ENCODE results near the gene TICRR. TPM values are rescaled to one million over a fixed set of nuclear protein-coding genes. Genes with fewer than 3 reads are reported as not detected.

The TICRR gene
- total RNA-seq, 1 donor, result 0.72 TPM

GRCh38 chr15:89530976-89531375 lies 44.3 kb upstream of the TICRR start:
- Histone ChIP-seq H2AFZ (ENCODE audit: low read length) (no peak overlapping the region), H3K4me1 (ENCODE audit: insufficient read depth, low read length) (no peaks in the 10 kb centered on the region), H3K9me3 (ENCODE audit: low read depth, low read length) (no peaks in the 10 kb centered on the region), H3K4me2 (ENCODE audit: insufficient read depth, low read length) (no peak overlapping the region), H3K36me3 (ENCODE audit: insufficient read depth, low read length) (no peaks in the 10 kb centered on the region), H3K4me3 (ENCODE audit: insufficient read depth, low read length) (no peak overlapping the region), H3K27me3 (ENCODE audit: insufficient read depth, low read length) (peaks cover 10% of the 10 kb centered on the region), H4K20me1 (ENCODE audit: insufficient read depth, low read length) (no peaks in the 10 kb centered on the region), H3K27ac (ENCODE audit: low read depth, low read length) (no peak overlapping the region), H3K79me2 (ENCODE audit: insufficient read depth, low read length) (no peaks in the 10 kb centered on the region)
- no peak for DNase-seq (ENCODE audit: insufficient read length, low spot score, missing footprints)
- TF ChIP-seq, protein P1, sequence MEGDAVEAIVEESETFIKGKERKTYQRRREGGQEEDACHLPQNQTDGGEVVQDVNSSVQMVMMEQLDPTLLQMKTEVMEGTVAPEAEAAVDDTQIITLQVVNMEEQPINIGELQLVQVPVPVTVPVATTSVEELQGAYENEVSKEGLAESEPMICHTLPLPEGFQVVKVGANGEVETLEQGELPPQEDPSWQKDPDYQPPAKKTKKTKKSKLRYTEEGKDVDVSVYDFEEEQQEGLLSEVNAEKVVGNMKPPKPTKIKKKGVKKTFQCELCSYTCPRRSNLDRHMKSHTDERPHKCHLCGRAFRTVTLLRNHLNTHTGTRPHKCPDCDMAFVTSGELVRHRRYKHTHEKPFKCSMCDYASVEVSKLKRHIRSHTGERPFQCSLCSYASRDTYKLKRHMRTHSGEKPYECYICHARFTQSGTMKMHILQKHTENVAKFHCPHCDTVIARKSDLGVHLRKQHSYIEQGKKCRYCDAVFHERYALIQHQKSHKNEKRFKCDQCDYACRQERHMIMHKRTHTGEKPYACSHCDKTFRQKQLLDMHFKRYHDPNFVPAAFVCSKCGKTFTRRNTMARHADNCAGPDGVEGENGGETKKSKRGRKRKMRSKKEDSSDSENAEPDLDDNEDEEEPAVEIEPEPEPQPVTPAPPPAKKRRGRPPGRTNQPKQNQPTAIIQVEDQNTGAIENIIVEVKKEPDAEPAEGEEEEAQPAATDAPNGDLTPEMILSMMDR (IDR thresholded peaks at IDR 0.05; ENCODE audit: extremely low read depth, low read depth, low read length), result no peak

DNA sequence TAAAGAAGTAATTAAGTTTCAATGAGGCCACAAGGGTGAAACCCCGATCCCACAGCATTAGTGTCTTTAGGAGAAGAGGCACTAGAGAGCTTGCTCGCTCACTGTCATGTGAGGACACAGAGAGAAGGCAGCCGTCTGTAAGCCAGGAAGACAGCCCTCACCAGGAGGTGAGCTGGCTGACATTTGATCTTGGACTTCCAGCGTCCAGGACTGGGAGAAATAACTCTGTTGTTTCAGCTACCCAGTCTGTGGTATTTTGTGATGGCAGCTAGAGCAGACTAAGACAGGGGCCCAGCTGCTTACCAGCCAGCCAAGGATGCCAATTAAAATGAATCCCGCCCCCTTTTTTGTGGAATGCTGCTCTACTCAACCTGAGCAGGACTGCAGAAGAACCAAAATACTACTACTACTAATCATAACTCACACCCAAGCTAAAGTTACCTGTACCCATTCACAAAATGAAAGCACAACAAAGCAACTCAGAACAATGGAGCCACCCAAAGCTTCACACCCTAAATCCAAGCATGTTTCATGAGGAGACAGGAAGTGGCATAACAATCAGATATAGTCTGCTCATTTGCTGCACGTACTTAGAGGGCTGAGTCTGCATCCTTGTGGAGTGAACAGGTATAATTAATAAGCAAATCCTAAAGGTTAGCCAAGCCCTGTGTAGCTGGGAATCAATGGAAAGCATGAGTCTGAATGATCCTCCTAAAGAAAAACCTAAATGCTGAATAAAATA lies 43.3 kb upstream of the TICRR start:
- no peak overlapping the region for H2AFZ ChIP-seq (ENCODE audit: low read length)
- no peak for DNase-seq (ENCODE audit: insufficient read length, low spot score, missing footprints)
- TF ChIP-seq, protein P1 (IDR thresholded peaks at IDR 0.05; ENCODE audit: extremely low read depth, low read depth, low read length), result no peak

DNA sequence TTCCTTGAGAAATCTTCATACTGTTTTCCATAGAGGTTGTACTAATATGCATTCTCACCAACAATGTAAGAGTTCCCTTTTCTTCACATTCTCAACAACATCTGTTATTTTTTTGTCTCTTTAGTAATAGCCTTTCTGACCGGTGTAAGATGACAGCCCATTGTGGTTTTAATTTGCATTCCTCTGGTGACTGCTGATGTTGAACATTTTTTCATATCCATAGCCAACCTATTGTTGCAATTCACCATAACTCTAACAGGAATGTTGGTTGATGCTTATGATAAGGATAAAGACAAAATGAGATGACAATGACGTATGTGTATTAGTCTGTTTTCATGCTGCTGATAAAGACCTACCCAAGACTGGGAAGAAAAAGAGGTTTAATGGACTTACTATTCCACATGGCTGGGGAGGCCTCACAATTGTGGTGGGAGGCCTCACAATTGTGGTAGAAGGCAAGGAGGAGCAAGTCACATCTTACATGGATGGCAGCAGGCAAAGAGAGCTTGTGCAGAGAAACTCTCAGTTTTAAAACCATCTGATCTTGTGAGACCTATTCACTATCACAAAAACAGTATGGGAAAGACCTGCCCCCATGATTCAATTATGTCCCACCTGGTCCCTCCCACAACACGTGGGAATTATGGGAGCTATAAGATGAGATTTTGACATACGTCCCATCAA lies 41.3 kb upstream of the TICRR start:
- no peak for DNase-seq (ENCODE audit: insufficient read length, low spot score, missing footprints)
- no peak overlapping the region for H3K27ac ChIP-seq (ENCODE audit: low read depth, low read length)

More for the DNA sequence above, 43.3 kb upstream of the TICRR start:
- Histone ChIP-seq H3K27ac (ENCODE audit: low read depth, low read length) (no peak overlapping the region), H3K79me2 (ENCODE audit: insufficient read depth, low read length) (no peaks in the 10 kb centered on the region), H3K27me3 (ENCODE audit: insufficient read depth, low read length) (peaks cover 10% of the 10 kb centered on the region), H3K9me3 (ENCODE audit: low read depth, low read length) (no peaks in the 10 kb centered on the region), H4K20me1 (ENCODE audit: insufficient read depth, low read length) (no peaks in the 10 kb centered on the region), H3K4me2 (ENCODE audit: insufficient read depth, low read length) (no peak overlapping the region), H3K4me1 (ENCODE audit: insufficient read depth, low read length) (no peaks in the 10 kb centered on the region), H3K36me3 (ENCODE audit: insufficient read depth, low read length) (no peaks in the 10 kb centered on the region), H3K4me3 (ENCODE audit: insufficient read depth, low read length) (no peak overlapping the region)

GRCh38 chr15:89539027-89539426 lies 36.2 kb upstream of the TICRR start:
- Histone ChIP-seq H3K4me3 (ENCODE audit: insufficient read depth, low read length) (no peak overlapping the region), H4K20me1 (ENCODE audit: insufficient read depth, low read length) (no peaks in the 10 kb centered on the region), H3K27me3 (ENCODE audit: insufficient read depth, low read length) (peaks cover 17% of the 10 kb centered on the region), H2AFZ (ENCODE audit: low read length) (no peak overlapping the region), H3K36me3 (ENCODE audit: insufficient read depth, low read length) (no peaks in the 10 kb centered on the region), H3K4me1 (ENCODE audit: insufficient read depth, low read length) (no peaks in the 10 kb centered on the region), H3K9me3 (ENCODE audit: low read depth, low read length) (no peaks in the 10 kb centered on the region), H3K4me2 (ENCODE audit: insufficient read depth, low read length) (no peak overlapping the region), H3K79me2 (ENCODE audit: insufficient read depth, low read length) (no peaks in the 10 kb centered on the region), H3K27ac (ENCODE audit: low read depth, low read length) (no peak overlapping the region)
- TF ChIP-seq, protein P1 (IDR thresholded peaks at IDR 0.05; ENCODE audit: extremely low read depth, low read depth, low read length), result no peak
- no peak for DNase-seq (ENCODE audit: insufficient read length, low spot score, missing footprints)

More for the DNA sequence above, 41.3 kb upstream of the TICRR start:
- Histone ChIP-seq H3K4me2 (ENCODE audit: insufficient read depth, low read length) (no peak overlapping the region), H3K79me2 (ENCODE audit: insufficient read depth, low read length) (no peaks in the 10 kb centered on the region), H3K36me3 (ENCODE audit: insufficient read depth, low read length) (no peaks in the 10 kb centered on the region), H4K20me1 (ENCODE audit: insufficient read depth, low read length) (no peaks in the 10 kb centered on the region), H3K4me1 (ENCODE audit: insufficient read depth, low read length) (no peaks in the 10 kb centered on the region), H3K9me3 (ENCODE audit: low read depth, low read length) (no peaks in the 10 kb centered on the region), H2AFZ (ENCODE audit: low read length) (no peak overlapping the region), H3K4me3 (ENCODE audit: insufficient read depth, low read length) (no peak overlapping the region), H3K27me3 (ENCODE audit: insufficient read depth, low read length) (no peaks in the 10 kb centered on the region)
- TF ChIP-seq, protein P1 (IDR thresholded peaks at IDR 0.05; ENCODE audit: extremely low read depth, low read depth, low read length), result no peak

All from osteoblast (primary cell).